Upper lobe of right lung (tissue), 1 donor: ENCODE measurements around the gene ITGA6. TPM values are rescaled to one million over a fixed set of nuclear protein-coding genes. Genes with fewer than 3 reads are reported as not detected.

Source experiments
- ATAC-seq: fragments of 200-7000 bp; cut with Tn5 transposase; one replicate; pipeline ENCODE4 v1.9.1; 2020; ENCODE audit warnings: mild to moderate bottlenecking, moderate library complexity
- DNase-seq: peaks from one replicate; pipeline ENCODE4 v3.0.0-alpha.2; 2020
- H3K27ac ChIP-seq: fragments of 200-600 bp; one replicate; pipeline ENCODE4 v1.8.0; 2022
- H3K27me3 ChIP-seq: fragments of 200-600 bp; one replicate; pipeline ENCODE4 v1.8.0; 2022; ENCODE audit warnings: mild to moderate bottlenecking
- H3K36me3 ChIP-seq: fragments of 200-600 bp; one replicate; pipeline ENCODE4 v1.8.0; 2022
- H3K4me1 ChIP-seq: fragments of 200-600 bp; one replicate; pipeline ENCODE4 v1.8.0; 2022
- H3K4me3 ChIP-seq: fragments of 200-600 bp; one replicate; pipeline ENCODE4 v1.8.0; 2022; ENCODE audit warnings: mild to moderate bottlenecking
- H3K9me3 ChIP-seq: fragments of 200-600 bp; one replicate; pipeline ENCODE4 v1.8.0; 2022
- CTCF ChIP-seq: fragments of 200-600 bp; IDR thresholded peaks from one replicate; pipeline ENCODE4 v1.8.0; 2022; ENCODE audit warnings: antibody characterized with exemption
- intact Hi-C: fragments of 100-400 bp; cut with DNase I; formaldehyde crosslinking; loops from one replicate; pipeline ENCODE4 v1.11.0; 2022
- total RNA-seq: library from RNA; stranded (reverse); fragmentation: NEBNext Ultra II Directional; extraction: Animal tissue kit (Norgen Biotek cat#: 25700); gene quantifications from one replicate; pipeline ENCODE4 v1.2.1, GENCODE V29; 2021
- donor health status: DM: no; HTN: yes; CAD: no; lungs with severe emphysema.

The ITGA6 gene
- total RNA-seq, 1 donor from 2014 or later, result 73.0 TPM

DNA sequence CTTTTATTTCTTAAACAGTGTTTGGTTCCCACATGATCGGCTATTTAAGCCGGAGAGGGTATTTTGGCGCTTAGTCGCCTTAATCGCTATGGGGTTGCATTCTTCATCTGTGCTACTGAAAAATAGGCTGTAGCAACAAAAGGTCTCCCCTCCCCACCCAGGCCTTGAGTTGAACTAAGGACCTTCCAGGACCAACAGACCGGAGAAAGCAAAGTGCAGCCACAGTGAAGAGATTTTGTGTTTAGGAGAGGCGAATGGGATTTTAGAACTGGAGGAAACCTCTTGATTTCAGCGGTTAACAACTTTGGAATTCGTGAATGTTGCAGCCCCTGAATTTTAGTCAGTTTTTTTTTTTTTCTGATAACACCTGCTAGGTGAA lies 1.4 kb downstream of the ITGA6 start:
- Histone ChIP-seq H3K4me3 (peak overlapping the region; percentile 81), H3K27ac (peak overlapping the region; percentile 82), H3K36me3 (no peaks in the 10 kb centered on the region), H3K27me3 (no peaks in the 10 kb centered on the region), H3K4me1 (peaks cover 23% of the 10 kb centered on the region), H3K9me3 (no peaks in the 10 kb centered on the region)
- intact Hi-C loops, result no loop called here
- no peak for DNase-seq
- no peak for ATAC-seq
- no peak for TF ChIP-seq CTCF

GRCh38 chr2:172429301-172429968 lies 2.0 kb downstream of the ITGA6 start:
- ATAC-seq, result no peak

DNA sequence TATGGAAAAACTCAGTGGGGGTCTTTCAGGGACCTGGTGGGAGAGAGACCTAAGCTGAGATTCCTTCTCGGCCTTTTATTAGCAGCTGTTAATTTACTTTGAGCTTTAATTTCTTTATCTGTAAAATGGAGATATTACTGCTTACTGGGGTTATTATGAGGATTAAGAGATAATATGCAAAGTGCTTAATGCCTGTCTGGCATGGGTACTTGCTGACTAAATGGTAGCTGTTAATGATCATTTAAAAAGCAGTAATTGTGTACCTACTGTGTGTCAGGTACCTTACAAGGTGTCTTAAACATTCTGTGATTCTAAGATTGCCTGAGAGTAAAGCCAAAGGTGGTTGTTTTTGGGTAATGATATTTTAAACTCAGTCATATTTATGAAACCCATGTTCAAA lies 2.6 kb downstream of the ITGA6 start:
- no peak for DNase-seq
- TF ChIP-seq CTCF, result no peak
- peak overlapping the region; percentile 81 for H3K4me3 ChIP-seq
- H3K4me1 ChIP-seq, result peaks cover 28% of the 10 kb centered on the region
- H3K27ac ChIP-seq, result peak overlapping the region; percentile 17
- H3K9me3 ChIP-seq, result no peaks in the 10 kb centered on the region
- H3K27me3 ChIP-seq, result peaks cover 4% of the 10 kb centered on the region
- no peaks in the 10 kb centered on the region for H3K36me3 ChIP-seq
- ATAC-seq, result no peak
- intact Hi-C loops, result no loop called here

More at GRCh38 chr2:172429301-172429968, 2.0 kb downstream of the ITGA6 start:
- peaks cover 4% of the 10 kb centered on the region for H3K27me3 ChIP-seq
- H3K36me3 ChIP-seq, result no peaks in the 10 kb centered on the region
- H3K4me1 ChIP-seq, result peaks cover 24% of the 10 kb centered on the region
- DNase-seq, result no peak
- peak overlapping the region; percentile 81 for H3K4me3 ChIP-seq
- H3K9me3 ChIP-seq, result no peaks in the 10 kb centered on the region
- no peak for TF ChIP-seq CTCF
- intact Hi-C loops, result no loop called here
- H3K27ac ChIP-seq, result peak overlapping the region; percentile 82

DNA sequence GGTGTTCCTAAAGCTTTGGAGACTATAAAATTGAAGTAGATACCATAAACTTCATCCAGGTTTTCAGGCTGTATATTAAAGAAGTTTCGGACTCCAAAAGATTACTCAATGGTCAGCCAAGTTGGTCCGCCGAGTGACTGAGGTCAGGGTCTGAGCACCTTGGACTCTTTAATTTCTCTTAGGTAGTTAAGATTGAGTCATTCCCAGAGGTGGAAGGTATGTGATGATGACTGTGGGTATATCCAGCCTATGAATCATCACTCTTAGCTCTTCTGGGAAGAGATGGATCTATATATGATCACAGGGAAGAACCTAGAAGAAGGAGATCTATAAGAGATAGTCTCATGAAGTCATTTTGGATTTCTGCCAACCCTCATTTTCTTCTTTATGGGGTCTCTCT lies 3.3 kb downstream of the ITGA6 start:
- no peak for TF ChIP-seq CTCF
- intact Hi-C loops, result no loop called here
- Histone ChIP-seq H3K27ac (peak overlapping the region; percentile 17), H3K4me1 (peaks cover 34% of the 10 kb centered on the region), H3K4me3 (peak overlapping the region; percentile 9), H3K9me3 (no peaks in the 10 kb centered on the region), H3K27me3 (peaks cover 4% of the 10 kb centered on the region), H3K36me3 (no peaks in the 10 kb centered on the region)
- ATAC-seq (no peak), DNase-seq (no peak)

GRCh38 chr2:172431463-172431862 lies 4.1 kb downstream of the ITGA6 start:
- TF ChIP-seq CTCF, result no peak
- ATAC-seq (peak; percentile 40), DNase-seq (peak; percentile 73)
- Histone ChIP-seq H3K27ac (no peak overlapping the region), H3K36me3 (no peaks in the 10 kb centered on the region), H3K4me1 (peaks cover 34% of the 10 kb centered on the region), H3K4me3 (no peak overlapping the region), H3K27me3 (peaks cover 4% of the 10 kb centered on the region), H3K9me3 (no peaks in the 10 kb centered on the region)
- intact Hi-C loops, result no loop called here

GRCh38 chr2:172431993-172432392 lies 4.6 kb downstream of the ITGA6 start:
- Histone ChIP-seq H3K36me3 (no peaks in the 10 kb centered on the region), H3K4me3 (no peak overlapping the region), H3K9me3 (no peaks in the 10 kb centered on the region), H3K27ac (peak overlapping the region; percentile 26), H3K27me3 (peaks cover 4% of the 10 kb centered on the region), H3K4me1 (peaks cover 32% of the 10 kb centered on the region)
- intact Hi-C loops, result no loop called here
- DNase-seq, result no peak
- no peak for TF ChIP-seq CTCF
- ATAC-seq, result no peak
